AG10803 (cell line): Measurements from ENCODE around the gene C2.

Source experiments
- DNase-seq: peaks from one replicate; pipeline ENCODE4 v3.0.0; 2010; ENCODE audit warnings: low read depth
- H3K4me3 ChIP-seq: 2 replicates; pipeline ENCODE4 v1.5.1; 2011; ENCODE audit warnings: mild to moderate bottlenecking, low read length, control low read depth
- TF ChIP-seq, protein P1 (sequence below): conservative IDR thresholded peaks from 2 replicates; pipeline ENCODE4 v1.5.1; 2011; ENCODE audit warnings: mild to moderate bottlenecking, low read length, control low read depth, inconsistent platforms

The C2 gene

DNA sequence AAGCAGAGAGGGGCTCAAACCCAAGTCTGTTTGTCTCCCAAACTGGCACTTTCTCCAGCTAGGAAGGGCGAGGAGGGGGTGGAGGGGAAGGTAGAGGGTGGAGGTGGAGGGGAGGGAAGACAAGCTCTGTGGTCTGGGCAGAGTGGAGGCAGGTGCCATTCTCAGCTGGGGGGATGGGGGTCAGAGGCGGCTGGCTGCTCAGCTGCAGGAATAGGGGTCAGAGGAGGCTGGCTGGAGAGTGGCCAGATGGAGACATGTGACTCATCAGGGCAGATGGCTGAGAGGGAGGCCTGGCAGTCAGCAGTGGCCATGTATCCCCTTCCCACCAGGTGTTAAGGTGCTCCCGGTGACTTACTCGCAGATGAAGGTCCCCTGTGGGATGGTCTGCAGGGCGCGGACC lies 45.2 kb upstream of the C2 start:
- H3K4me3 ChIP-seq = no peak overlapping the region
- TF ChIP-seq, protein P1, sequence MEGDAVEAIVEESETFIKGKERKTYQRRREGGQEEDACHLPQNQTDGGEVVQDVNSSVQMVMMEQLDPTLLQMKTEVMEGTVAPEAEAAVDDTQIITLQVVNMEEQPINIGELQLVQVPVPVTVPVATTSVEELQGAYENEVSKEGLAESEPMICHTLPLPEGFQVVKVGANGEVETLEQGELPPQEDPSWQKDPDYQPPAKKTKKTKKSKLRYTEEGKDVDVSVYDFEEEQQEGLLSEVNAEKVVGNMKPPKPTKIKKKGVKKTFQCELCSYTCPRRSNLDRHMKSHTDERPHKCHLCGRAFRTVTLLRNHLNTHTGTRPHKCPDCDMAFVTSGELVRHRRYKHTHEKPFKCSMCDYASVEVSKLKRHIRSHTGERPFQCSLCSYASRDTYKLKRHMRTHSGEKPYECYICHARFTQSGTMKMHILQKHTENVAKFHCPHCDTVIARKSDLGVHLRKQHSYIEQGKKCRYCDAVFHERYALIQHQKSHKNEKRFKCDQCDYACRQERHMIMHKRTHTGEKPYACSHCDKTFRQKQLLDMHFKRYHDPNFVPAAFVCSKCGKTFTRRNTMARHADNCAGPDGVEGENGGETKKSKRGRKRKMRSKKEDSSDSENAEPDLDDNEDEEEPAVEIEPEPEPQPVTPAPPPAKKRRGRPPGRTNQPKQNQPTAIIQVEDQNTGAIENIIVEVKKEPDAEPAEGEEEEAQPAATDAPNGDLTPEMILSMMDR = no peak
- DNase-seq = peak; percentile 14

DNA sequence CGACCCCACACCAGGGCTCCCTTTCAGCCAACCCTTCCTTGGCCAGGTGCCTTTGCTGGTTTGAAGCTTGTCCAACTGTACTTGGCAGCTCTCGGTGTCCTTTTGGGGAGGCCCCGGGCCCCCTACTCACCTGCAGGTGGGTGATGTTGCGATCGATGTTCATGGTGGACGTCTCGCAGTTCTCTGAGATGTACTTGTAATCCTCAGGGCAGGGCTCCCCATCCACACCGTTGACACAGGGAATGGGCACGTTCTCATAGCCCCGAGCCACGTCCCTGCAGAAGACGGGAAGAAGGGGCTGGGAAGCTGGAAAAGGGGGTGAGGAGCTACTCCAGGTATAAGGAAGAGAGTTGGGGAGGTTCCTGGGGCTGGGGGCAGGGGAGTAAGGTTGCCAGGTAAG lies 43.8 kb upstream of the C2 start:
- no peak for DNase-seq
- H3K4me3 ChIP-seq = no peak overlapping the region
- TF ChIP-seq, protein P1 = no peak

DNA sequence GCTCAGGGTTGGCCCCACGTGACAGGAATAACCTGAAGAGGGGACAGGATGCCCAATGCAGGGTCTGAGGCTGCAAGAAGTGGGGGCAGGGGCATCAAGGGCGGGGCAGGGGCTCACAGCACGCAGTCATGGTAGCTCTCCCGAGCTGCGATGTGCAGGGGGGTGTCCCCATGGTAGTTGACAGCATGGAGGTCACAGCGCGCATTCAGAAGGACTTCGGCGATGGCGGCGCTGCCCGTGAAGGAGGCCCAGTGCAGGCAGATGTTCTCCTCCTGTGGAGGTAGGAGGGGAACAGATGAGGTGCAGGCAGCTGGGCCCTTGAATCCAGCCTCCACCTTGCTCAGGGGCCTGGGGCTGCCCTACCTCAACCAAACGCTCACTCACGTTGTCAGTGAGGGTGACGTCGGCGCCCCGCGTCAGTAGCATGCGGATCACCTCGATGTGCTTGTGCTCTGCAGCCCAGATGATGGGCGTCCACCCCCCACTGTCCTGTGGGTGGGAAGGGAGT lies 42.9 kb upstream of the C2 start:
- no peak for DNase-seq
- TF ChIP-seq, protein P1 = no peak
- H3K4me3 ChIP-seq = no peak overlapping the region

DNA sequence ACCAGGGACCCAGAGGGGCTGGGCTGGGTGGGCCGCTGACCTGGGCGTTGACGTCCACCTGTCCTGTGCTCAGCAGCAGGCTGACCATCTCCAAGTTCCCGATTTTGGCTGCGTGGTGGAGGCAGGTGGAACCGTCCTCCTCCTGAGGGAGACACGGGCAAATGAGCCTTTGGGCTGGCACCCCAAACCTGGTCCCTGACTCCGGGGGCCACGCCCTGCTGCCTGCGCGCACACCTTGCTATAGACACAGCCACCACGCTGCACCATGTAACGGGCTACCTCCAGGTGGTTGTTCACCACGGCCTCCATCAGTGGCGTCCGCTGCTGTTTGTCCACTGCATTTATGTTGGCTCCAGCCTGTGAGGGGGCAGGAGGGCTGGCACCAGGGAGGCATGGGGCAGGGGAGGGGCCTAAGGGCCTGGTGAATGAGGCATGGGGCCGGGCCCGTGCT lies 41.0 kb upstream of the C2 start:
- DNase-seq = no peak
- no peak overlapping the region for H3K4me3 ChIP-seq
- TF ChIP-seq, protein P1 = no peak

DNA sequence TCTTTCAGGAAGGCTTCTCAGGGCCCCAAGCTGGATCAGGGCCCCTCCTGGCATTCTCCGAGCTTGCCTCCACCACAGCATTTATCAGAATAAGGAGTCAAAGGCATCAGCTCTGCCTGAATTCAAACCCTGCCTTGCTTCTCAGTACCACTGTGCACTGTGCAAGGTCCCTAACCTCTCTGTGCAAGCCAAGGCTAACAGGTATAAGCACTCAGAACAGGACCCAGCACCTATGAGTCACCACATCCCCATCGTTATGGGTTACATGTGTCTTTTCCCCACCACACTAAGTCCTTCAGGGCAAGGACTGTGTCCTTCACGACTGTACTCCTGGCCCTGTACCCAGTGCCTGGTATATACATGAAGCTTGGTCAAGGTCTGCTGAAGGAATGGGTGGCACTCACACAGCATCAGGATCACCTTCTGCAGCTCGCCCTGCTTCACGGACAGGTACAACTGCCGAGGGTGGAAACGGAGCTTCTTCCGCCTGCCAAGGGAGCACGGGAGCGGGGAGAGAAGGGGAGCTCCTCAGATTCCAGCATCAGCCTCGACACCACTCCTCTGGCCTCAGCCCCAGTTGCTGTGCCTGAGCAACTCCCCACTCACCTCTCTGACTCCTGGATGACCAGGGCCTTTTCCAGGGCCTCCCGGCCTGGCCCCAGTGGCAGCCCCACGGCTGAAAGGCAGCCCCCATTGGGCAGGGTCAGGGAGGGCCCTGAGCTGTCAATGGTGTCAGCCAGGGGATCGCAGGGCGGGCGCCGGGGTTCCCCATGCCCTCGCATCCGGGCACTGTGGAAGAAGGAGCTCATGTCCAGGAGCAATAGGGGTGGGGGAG lies 40.1 kb upstream of the C2 start:
- no peak for DNase-seq
- TF ChIP-seq, protein P1 = no peak
- no peak overlapping the region for H3K4me3 ChIP-seq

DNA sequence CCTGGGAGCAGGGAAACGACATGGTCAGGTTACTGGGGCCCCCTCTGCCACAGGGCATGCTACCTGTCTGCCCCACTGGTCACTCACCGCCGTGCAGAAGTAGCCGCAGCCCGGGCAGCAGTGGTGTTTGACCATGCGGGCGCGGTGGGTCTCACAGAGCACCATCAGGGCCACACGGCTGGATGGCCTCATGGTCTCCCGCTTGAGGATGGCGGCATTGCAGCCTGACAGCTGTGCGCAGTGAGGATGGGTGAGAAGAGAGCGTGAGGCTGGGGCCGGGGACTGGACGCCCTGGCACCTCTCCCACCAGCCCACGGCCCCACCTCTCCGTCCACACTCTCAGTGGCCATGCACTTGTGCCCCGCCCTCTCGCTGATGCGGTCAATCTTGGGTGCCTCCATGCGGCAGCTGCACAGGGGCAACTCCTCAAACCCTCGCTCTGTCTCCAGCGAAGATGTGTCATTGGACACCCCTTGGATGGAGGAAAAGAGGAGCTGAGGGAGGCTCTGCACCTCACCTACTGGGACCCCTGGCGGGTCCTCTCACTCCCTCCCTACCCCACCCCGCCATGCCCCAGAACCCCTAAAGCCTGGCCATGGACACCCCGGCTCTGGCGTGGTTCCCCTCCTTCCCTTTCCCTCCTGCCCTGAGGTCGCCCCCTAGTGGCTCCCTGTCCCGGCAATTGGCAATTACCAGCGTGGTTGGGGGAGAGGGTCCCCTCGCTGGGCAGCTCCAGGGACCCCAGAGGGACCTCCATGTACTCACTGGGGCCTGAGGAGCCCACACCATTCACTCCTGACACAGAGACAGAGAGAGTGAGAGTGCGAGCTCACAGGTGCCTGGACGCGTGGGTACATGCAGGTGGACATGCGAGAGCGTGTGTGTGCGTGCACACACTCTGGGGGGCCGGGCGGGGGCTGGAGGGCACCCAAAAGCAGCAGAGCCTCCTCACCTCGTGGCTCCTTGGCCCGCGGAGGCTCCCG lies 39.0 kb upstream of the C2 start:
- no peak for DNase-seq
- H3K4me3 ChIP-seq = no peak overlapping the region
- TF ChIP-seq, protein P1 = peak; percentile 62
